ENCODE results near the gene CECR2.

DNA sequence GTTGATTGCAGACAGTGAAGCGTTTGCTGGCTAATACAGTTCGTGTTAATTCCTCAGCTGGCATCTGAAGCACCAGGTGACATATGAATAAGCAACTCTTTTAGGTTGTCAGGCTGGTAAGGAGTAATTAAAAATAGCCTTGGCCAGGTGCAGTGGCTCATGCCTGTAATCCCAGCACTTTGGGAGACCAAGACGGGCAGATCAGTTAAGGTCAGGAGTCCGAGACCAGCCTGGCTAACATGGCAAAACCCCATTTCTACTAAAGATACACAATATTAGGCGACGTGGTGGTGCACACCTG lies 74.9 kb downstream of the CECR2 start:
- TF ChIP-seq, protein P1, sequence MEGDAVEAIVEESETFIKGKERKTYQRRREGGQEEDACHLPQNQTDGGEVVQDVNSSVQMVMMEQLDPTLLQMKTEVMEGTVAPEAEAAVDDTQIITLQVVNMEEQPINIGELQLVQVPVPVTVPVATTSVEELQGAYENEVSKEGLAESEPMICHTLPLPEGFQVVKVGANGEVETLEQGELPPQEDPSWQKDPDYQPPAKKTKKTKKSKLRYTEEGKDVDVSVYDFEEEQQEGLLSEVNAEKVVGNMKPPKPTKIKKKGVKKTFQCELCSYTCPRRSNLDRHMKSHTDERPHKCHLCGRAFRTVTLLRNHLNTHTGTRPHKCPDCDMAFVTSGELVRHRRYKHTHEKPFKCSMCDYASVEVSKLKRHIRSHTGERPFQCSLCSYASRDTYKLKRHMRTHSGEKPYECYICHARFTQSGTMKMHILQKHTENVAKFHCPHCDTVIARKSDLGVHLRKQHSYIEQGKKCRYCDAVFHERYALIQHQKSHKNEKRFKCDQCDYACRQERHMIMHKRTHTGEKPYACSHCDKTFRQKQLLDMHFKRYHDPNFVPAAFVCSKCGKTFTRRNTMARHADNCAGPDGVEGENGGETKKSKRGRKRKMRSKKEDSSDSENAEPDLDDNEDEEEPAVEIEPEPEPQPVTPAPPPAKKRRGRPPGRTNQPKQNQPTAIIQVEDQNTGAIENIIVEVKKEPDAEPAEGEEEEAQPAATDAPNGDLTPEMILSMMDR (IDR thresholded peaks at IDR 0.05; ENCODE audit: low read depth, low read length, poor library complexity, severe bottlenecking), result no peak
- no peak for TF ChIP-seq EZH2phosphoT487 (IDR thresholded peaks at IDR 0.05; ENCODE audit: borderline replicate concordance, low read length)

All from DOHH2 (cell line).